ENCODE measurements around the gene USP6.
"Not testable (repeated sequence)": the region's sequence is repeated elsewhere in the genome, so short reads cannot be mapped to it uniquely, and the experiment has no call there.

DNA sequence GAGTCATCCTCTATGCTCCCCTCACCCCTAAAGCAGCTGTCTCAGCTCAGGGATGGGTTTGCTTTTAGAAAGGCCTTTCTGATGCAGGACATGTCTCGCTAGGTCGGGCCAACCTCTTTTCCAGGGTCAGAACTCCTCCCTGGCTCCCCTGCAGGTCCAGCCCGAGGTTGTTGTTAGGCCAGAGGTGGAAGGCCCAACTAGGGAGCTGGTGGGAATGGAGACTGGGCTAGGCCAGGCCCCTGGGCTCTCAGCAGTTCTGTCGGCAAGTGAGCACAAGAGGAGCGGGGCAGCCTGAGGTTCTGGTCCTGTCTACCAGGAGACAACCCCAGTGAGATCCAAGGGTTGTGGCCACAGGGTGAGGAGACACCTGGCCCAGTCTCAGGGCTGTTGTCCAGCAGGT lies 14.9 kb downstream of the USP6 start:
- TF ChIP-seq, protein P1, sequence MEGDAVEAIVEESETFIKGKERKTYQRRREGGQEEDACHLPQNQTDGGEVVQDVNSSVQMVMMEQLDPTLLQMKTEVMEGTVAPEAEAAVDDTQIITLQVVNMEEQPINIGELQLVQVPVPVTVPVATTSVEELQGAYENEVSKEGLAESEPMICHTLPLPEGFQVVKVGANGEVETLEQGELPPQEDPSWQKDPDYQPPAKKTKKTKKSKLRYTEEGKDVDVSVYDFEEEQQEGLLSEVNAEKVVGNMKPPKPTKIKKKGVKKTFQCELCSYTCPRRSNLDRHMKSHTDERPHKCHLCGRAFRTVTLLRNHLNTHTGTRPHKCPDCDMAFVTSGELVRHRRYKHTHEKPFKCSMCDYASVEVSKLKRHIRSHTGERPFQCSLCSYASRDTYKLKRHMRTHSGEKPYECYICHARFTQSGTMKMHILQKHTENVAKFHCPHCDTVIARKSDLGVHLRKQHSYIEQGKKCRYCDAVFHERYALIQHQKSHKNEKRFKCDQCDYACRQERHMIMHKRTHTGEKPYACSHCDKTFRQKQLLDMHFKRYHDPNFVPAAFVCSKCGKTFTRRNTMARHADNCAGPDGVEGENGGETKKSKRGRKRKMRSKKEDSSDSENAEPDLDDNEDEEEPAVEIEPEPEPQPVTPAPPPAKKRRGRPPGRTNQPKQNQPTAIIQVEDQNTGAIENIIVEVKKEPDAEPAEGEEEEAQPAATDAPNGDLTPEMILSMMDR (conservative IDR thresholded peaks at IDR 0.05): not testable (repeated sequence)
- not testable (repeated sequence) for TF ChIP-seq EZH2 (IDR thresholded peaks at IDR 0.05; ENCODE audit: low read depth)
